Prostate gland (tissue), 2 donors: ENCODE measurements around the gene ANKRA2.

Source experiments
- POLR2AphosphoS5 ChIP-seq: sonication (generic); formaldehyde crosslinking; IDR thresholded peaks from one replicate; pipeline ENCODE4 v1.6.1; 2017; ENCODE audit warnings: antibody characterized with exemption
- TF ChIP-seq, protein P1 (sequence below), 4 experiments: fragments of 200-600 bp in 2 of 4; fragments of 450-650 bp in 2 of 4; sonication (generic) in 2 of 4; IDR thresholded peaks; 1 replicate in 3 of 4; 2 replicates in 1 of 4; pipeline ENCODE4 v1.5.1; 2016 to 2019; ENCODE audit warnings: antibody characterized with exemption in 4 of 4, mild to moderate bottlenecking in 2 of 4, moderate library complexity in 2 of 4

DNA sequence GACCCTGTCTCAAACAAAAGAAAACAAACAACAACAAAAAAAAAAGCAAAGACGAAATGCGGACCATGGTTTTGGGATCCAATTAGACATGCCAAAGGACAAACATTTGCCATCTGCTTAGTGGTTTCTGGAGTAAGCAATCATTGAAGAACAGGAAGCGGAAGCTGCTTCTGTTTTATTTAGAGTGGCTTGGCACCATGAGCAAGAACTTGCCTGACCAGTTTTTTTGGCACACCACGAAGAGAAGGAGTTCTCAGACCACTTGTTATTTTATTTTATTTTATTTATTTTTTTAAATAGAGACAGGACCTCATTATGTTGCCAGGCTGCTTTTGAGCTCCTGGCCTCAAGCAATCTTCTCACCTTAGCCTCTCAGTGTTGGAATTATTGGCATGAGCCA lies 50.2 kb downstream of the ANKRA2 start:
- TF ChIP-seq, protein P1, sequence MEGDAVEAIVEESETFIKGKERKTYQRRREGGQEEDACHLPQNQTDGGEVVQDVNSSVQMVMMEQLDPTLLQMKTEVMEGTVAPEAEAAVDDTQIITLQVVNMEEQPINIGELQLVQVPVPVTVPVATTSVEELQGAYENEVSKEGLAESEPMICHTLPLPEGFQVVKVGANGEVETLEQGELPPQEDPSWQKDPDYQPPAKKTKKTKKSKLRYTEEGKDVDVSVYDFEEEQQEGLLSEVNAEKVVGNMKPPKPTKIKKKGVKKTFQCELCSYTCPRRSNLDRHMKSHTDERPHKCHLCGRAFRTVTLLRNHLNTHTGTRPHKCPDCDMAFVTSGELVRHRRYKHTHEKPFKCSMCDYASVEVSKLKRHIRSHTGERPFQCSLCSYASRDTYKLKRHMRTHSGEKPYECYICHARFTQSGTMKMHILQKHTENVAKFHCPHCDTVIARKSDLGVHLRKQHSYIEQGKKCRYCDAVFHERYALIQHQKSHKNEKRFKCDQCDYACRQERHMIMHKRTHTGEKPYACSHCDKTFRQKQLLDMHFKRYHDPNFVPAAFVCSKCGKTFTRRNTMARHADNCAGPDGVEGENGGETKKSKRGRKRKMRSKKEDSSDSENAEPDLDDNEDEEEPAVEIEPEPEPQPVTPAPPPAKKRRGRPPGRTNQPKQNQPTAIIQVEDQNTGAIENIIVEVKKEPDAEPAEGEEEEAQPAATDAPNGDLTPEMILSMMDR (IDR thresholded peaks at IDR 0.05): no peak
- peak; percentile 95 for TF ChIP-seq POLR2AphosphoS5
